AG04449 (cell line): ENCODE data around the gene SH3RF2.

ENCODE experiments used
- CTCF ChIA-PET: fragments of 350-600 bp; formaldehyde crosslinking; extraction: SDS; loops from one replicate; lab custom pipeline; 2021; ENCODE audit warnings: antibody characterized with exemption; lab: Yijun Ruan, JAX
- POLR2A ChIA-PET: fragments of 400-600, 350-600 bp; formaldehyde crosslinking; extraction: SDS; loops from one replicate; lab custom pipeline; 2020; ENCODE audit warnings: antibody characterized with exemption, inconsistent platforms; lab: Yijun Ruan, JAX
- DNase-seq: peaks from one replicate; pipeline ENCODE4 v3.0.0-alpha.2; 2010; ENCODE audit warnings: low read depth, low spot score
- H3K4me3 ChIP-seq: 2 replicates; pipeline ENCODE4 v1.5.1; 2011; ENCODE audit warnings: low read depth, mild to moderate bottlenecking, control low read depth, low read length
- CTCF ChIP-seq: IDR thresholded peaks from one replicate; pipeline ENCODE4 v1.5.1; 2011; ENCODE audit warnings: mild to moderate bottlenecking, moderate library complexity, low read length, control low read depth, inconsistent platforms; ENCODE audit not compliant: insufficient read depth; ENCODE audit errors: missing control alignments

The SH3RF2 gene

GRCh38 chr5:145942749-145943148 is 6.4 kb downstream of the SH3RF2 start:
- no peak for TF ChIP-seq CTCF
- CTCF ChIA-PET, result interaction anchor here (0.8 to 2.0 kb wide), 4 partner anchors 8 to 54 kb away, joined by 3 to 5 read pairs (median 4); no protein-coding TSS in a partner anchor
- POLR2A ChIA-PET, result no interaction called here
- H3K4me3 ChIP-seq, result no peak overlapping the region
- DNase-seq, result no peak

- no peak overlapping the region for H3K4me3 ChIP-seq
- CTCF ChIA-PET, result interaction anchor here (0.9 to 1.1 kb wide), 2 partner anchors 9 to 55 kb away, joined by 3 to 4 read pairs; no protein-coding TSS in a partner anchor
Measured at GRCh38 chr5:145943674-145944121, 7.3 kb downstream of the SH3RF2 start.

DNA sequence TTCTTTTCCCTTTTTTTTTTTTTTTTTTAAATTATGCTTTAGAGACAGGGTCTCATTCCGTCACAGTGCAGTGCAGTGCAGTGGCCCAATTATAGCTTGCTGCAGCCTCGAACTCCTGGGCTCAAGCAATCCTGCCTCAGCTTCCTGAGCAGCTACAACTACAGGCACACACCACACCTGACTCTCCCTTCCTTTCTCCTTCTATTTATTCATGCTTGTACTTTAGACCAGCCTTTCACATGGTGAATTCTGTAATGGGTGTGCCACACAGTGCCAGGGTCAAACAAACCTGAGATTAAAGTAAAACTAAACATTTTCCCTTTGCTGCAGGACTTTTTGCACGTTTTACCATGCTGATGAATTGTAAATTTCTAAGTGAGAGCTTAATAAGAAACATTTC is 8.0 kb downstream of the SH3RF2 start:
- ChIA-PET POLR2A (no interaction called here), CTCF (no interaction called here)
- no peak for TF ChIP-seq CTCF
- H3K4me3 ChIP-seq, result no peak overlapping the region
- DNase-seq, result no peak

More at GRCh38 chr5:145943674-145944121, 7.3 kb downstream of the SH3RF2 start:
- POLR2A ChIA-PET, result no interaction called here
- TF ChIP-seq CTCF, result no peak
- DNase-seq, result no peak

- ChIA-PET CTCF (interaction anchor here (0.7 to 1.5 kb wide), 3 partner anchors 15 to 57 kb away, joined by 3 to 4 read pairs (median 3); no protein-coding TSS in a partner anchor), POLR2A (interaction anchor here (0.8 kb wide), 2 partner anchors 15 to 16 kb away, joined by 4 read pairs; no protein-coding TSS in a partner anchor)
- no peak for TF ChIP-seq CTCF
- DNase-seq, result no peak
- no peak overlapping the region for H3K4me3 ChIP-seq
Measured at GRCh38 chr5:145945620-145946111, 9.3 kb downstream of the SH3RF2 start.

- peak; percentile 70 for DNase-seq
- POLR2A ChIA-PET, result interaction anchor here (0.7 to 0.8 kb wide), 3 partner anchors 10 to 15 kb away, joined by 3 to 4 read pairs (median 4); no protein-coding TSS in a partner anchor
- TF ChIP-seq CTCF, result no peak
- CTCF ChIA-PET, result interaction anchor here (0.7 to 1.5 kb wide), 3 partner anchors 14 to 58 kb away, joined by 3 to 4 read pairs (median 3); no protein-coding TSS in a partner anchor
- H3K4me3 ChIP-seq, result no peak overlapping the region
Measured at GRCh38 chr5:145946112-145946861, 9.9 kb downstream of the SH3RF2 start.

DNA sequence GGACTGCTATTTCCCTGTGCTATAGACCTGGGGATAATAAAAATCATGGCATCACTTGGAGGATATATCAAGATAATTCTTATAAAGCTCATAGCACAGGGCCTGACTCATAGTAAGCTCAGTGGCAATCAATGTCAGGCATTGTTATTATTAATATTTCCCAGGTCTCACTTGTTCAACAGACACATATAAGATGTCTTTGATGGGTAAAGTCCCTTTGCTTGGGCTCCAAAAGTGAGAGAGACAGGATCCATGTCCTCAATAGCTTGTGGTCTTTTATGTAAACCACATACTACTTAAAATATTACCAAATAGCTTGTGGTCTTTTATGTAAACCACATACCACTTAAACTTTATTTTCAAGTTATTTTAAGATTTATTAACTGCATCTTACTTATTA is 11.2 kb downstream of the SH3RF2 start:
- POLR2A ChIA-PET, result no interaction called here
- TF ChIP-seq CTCF, result no peak
- no peak overlapping the region for H3K4me3 ChIP-seq
- CTCF ChIA-PET, result interaction anchor here (0.9 to 1.9 kb wide), 3 partner anchors 9 to 13 kb away, joined by 3 to 6 read pairs (median 6); no protein-coding TSS in a partner anchor
- no peak for DNase-seq
